Nephron (organoid): ENCODE results near the gene FAM50A.

Source experiments
- H3K27ac Mint-ChIP-seq, 3 experiments: 2 replicates each; pipeline ENCODE4 v1.8.0; 2020; ENCODE audit warnings: mixed read lengths in 3 of 3, mild to moderate bottlenecking in 2 of 3, moderate library complexity in 1 of 3
- H3K27me3 Mint-ChIP-seq: 2 replicates; pipeline ENCODE4 v1.8.0; 2021; ENCODE audit warnings: low read depth, mild to moderate bottlenecking, moderate library complexity, mixed read lengths
- H3K36me3 Mint-ChIP-seq: 2 replicates; pipeline ENCODE4 v1.8.0; 2020; ENCODE audit warnings: low read depth, mixed read lengths
- H3K4me1 Mint-ChIP-seq: 2 replicates; pipeline ENCODE4 v1.8.0; 2020; ENCODE audit warnings: mixed read lengths
- H3K4me3 Mint-ChIP-seq, 3 experiments: 2 replicates each; pipeline ENCODE4 v1.8.0; 2020; ENCODE audit warnings: mild to moderate bottlenecking in 3 of 3, mixed read lengths in 3 of 3, moderate library complexity in 2 of 3
- H3K9me3 Mint-ChIP-seq: 2 replicates; pipeline ENCODE4 v1.8.0; 2020; ENCODE audit warnings: mixed read lengths
- CTCF ChIP-seq, 3 experiments: fragments of 200-600 bp; sonication (generic); IDR thresholded peaks; one replicate each; pipeline ENCODE4 v1.5.0; 2021; ENCODE audit warnings: antibody characterized with exemption in 3 of 3; ENCODE audit not compliant: unreplicated experiment in 3 of 3

The FAM50A gene

GRCh38 chrX:154411981-154412340 is 32.0 kb upstream of the FAM50A start:
- TF ChIP-seq CTCF (IDR thresholded peaks at IDR 0.05; ENCODE audit: unreplicated experiment in 3 of 3) = no peak
- H3K27me3 Mint-ChIP-seq = no peaks in the 10 kb centered on the region
- H3K36me3 Mint-ChIP-seq = peaks cover 12% of the 10 kb centered on the region
- H3K4me3 Mint-ChIP-seq = peak overlapping the region; percentile 81 to 86 (median 85)
- H3K27ac Mint-ChIP-seq = peak overlapping the region in 2 of 3 experiments; percentile 43 to 74
- H3K4me1 Mint-ChIP-seq = peaks cover 10% of the 10 kb centered on the region
- H3K9me3 Mint-ChIP-seq = peaks cover 17% of the 10 kb centered on the region

DNA sequence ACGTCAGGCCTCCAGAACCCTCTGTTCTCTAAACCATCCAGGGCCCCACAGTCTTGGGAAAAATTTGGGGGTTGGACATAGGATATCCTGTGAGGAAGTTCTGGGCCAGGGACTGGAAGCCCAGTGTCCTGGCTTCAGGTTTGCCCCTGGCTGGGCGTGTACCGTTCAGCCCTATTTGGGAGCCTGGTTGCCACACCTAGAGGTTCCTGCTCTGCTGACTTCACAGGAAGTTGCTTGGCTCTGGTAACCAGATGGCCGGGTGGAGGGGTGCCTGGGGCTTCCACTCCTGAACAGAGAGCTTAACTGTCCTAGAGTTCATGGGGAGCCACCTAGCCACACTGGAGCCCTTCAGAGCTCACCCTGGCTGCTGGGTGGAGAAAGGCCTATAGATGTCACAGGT is 31.5 kb upstream of the FAM50A start:
- peaks cover 12% of the 10 kb centered on the region for H3K36me3 Mint-ChIP-seq
- H3K4me3 Mint-ChIP-seq = peak overlapping the region; percentile 81 to 86 (median 85)
- H3K9me3 Mint-ChIP-seq = peaks cover 20% of the 10 kb centered on the region
- no peak overlapping the region for H3K27ac Mint-ChIP-seq
- peaks cover 10% of the 10 kb centered on the region for H3K4me1 Mint-ChIP-seq
- H3K27me3 Mint-ChIP-seq = no peaks in the 10 kb centered on the region
- TF ChIP-seq CTCF (IDR thresholded peaks at IDR 0.05; ENCODE audit: unreplicated experiment in 3 of 3) = no peak

DNA sequence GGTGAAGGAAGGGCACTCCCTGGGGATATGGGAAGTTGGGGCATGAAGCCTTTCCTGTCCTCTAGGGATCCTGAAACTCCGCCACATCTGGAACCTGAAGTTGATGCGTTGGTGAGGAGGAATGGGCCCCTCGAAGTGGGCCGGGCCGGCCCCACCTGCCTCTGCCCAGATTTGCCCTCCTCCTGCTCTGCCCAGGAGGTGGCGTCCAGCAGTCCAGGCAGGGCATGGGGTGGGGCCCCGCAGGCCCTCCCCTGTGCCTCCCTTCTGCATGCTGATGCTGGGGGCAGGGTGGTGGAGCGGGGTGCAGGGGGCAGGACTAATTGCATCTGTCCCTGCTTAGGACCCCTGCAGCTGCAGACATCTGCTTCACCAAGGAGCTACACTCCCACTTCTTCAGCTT is 30.8 kb upstream of the FAM50A start:
- Mint-ChIP-seq H3K4me3 (peak overlapping the region in 2 of 3 experiments; percentile 59 to 60), H3K36me3 (peaks cover 12% of the 10 kb centered on the region), H3K4me1 (peaks cover 10% of the 10 kb centered on the region), H3K27ac (peak overlapping the region in 1 of 3 experiments; percentile 57), H3K9me3 (peaks cover 20% of the 10 kb centered on the region), H3K27me3 (no peaks in the 10 kb centered on the region)
- TF ChIP-seq CTCF (IDR thresholded peaks at IDR 0.05; ENCODE audit: unreplicated experiment in 3 of 3) = no peak

GRCh38 chrX:154417157-154417556 is 26.8 kb upstream of the FAM50A start:
- no peak for TF ChIP-seq CTCF (IDR thresholded peaks at IDR 0.05; ENCODE audit: unreplicated experiment in 3 of 3)

GRCh38 chrX:154419189-154419588 is 24.8 kb upstream of the FAM50A start:
- no peak for TF ChIP-seq CTCF (IDR thresholded peaks at IDR 0.05; ENCODE audit: unreplicated experiment in 3 of 3)
- Mint-ChIP-seq H3K9me3 (peaks cover 7% of the 10 kb centered on the region), H3K27ac (no peak overlapping the region), H3K4me1 (no peaks in the 10 kb centered on the region), H3K27me3 (no peaks in the 10 kb centered on the region), H3K4me3 (no peak overlapping the region), H3K36me3 (peaks cover 8% of the 10 kb centered on the region)

More at GRCh38 chrX:154417157-154417556, 26.8 kb upstream of the FAM50A start:
- Mint-ChIP-seq H3K27ac (no peak overlapping the region), H3K36me3 (peaks cover 12% of the 10 kb centered on the region), H3K9me3 (peaks cover 9% of the 10 kb centered on the region), H3K27me3 (no peaks in the 10 kb centered on the region), H3K4me3 (no peak overlapping the region), H3K4me1 (no peaks in the 10 kb centered on the region)

- Mint-ChIP-seq H3K27ac (peak overlapping the region in 1 of 3 experiments; percentile 44), H3K27me3 (no peaks in the 10 kb centered on the region), H3K36me3 (peaks cover 8% of the 10 kb centered on the region), H3K4me1 (no peaks in the 10 kb centered on the region), H3K9me3 (peaks cover 10% of the 10 kb centered on the region), H3K4me3 (no peak overlapping the region)
- TF ChIP-seq CTCF (IDR thresholded peaks at IDR 0.05; ENCODE audit: unreplicated experiment in 3 of 3) = no peak
Measured at GRCh38 chrX:154419688-154420401, 24.1 kb upstream of the FAM50A start.
